Activated CD4-positive, alpha-beta memory T cell treated with anti-CD3 and anti-CD28 coated beads, Interleukin-2, amount 10 ng/mL, durations not matched to agents 7 days and 5 days (primary cell): ENCODE measurements around the gene BPIFB6. TPM values are rescaled to one million over a fixed set of nuclear protein-coding genes. Genes with fewer than 3 reads are reported as not detected.

Experiments
- CTCF ChIA-PET: fragments of 350-600 bp; sonication (Branson Sonifier 250); formaldehyde crosslinking; loops from one replicate; lab custom pipeline; 2021; ENCODE audit warnings: antibody characterized with exemption, inconsistent platforms; lab: Charles Lee
- POLR2A ChIA-PET: fragments of 350-600 bp; sonication (Branson Sonifier 250); formaldehyde crosslinking; loops from one replicate; lab custom pipeline; 2021; ENCODE audit warnings: antibody characterized with exemption; lab: Charles Lee
- DNase-seq: peaks from one replicate; pipeline ENCODE4 v3.0.0-alpha.2; 2020
- H3K27ac Mint-ChIP-seq: one replicate; pipeline ENCODE4 v1.8.0; 2021; ENCODE audit warnings: mild to moderate bottlenecking, mixed read lengths
- H3K27me3 Mint-ChIP-seq: one replicate; pipeline ENCODE4 v1.8.0; 2021; ENCODE audit warnings: mixed read lengths
- H3K36me3 Mint-ChIP-seq: one replicate; pipeline ENCODE4 v1.8.0; 2021; ENCODE audit warnings: low read depth, mixed read lengths
- H3K4me1 Mint-ChIP-seq: one replicate; pipeline ENCODE4 v1.8.0; 2021; ENCODE audit warnings: mixed read lengths
- H3K4me3 Mint-ChIP-seq: one replicate; pipeline ENCODE4 v1.8.0; 2021; ENCODE audit warnings: mild to moderate bottlenecking, mixed read lengths
- H3K9me3 Mint-ChIP-seq: one replicate; pipeline ENCODE4 v1.8.0; 2021; ENCODE audit warnings: mixed read lengths
- total RNA-seq, 2 experiments: library from RNA; stranded (reverse); gene quantifications; one replicate each; pipeline ENCODE4 v1.2.3, GENCODE V29; 2021

The BPIFB6 gene
- total RNA-seq, 2 experiments from 2014 or later = not detected

GRCh38 chr20:33006776-33007375, 24.6 kb upstream of the BPIFB6 start:
- ChIA-PET POLR2A (no interaction called here), CTCF (interaction anchor here (0.9 to 5.0 kb wide), 3 partner anchors 9 to 105 kb away, joined by 3 to 41 read pairs (median 6); no protein-coding TSS in a partner anchor)
- H3K4me3 Mint-ChIP-seq = no peak overlapping the region
- no peak overlapping the region for H3K27ac Mint-ChIP-seq
- DNase-seq = no peak
- no peaks in the 10 kb centered on the region for H3K27me3 Mint-ChIP-seq
- no peaks in the 10 kb centered on the region for H3K36me3 Mint-ChIP-seq
- H3K9me3 Mint-ChIP-seq = peaks cover 4% of the 10 kb centered on the region
- no peaks in the 10 kb centered on the region for H3K4me1 Mint-ChIP-seq

- H3K9me3 Mint-ChIP-seq = peaks cover 4% of the 10 kb centered on the region
- ChIA-PET POLR2A (no interaction called here), CTCF (interaction anchor here (0.9 to 5.0 kb wide), 3 partner anchors 8 to 106 kb away, joined by 3 to 41 read pairs (median 6); no protein-coding TSS in a partner anchor)
- no peaks in the 10 kb centered on the region for H3K36me3 Mint-ChIP-seq
- no peaks in the 10 kb centered on the region for H3K27me3 Mint-ChIP-seq
- no peak within 1 kb of the TSS for H3K27ac Mint-ChIP-seq
- no peak for DNase-seq
- H3K4me1 Mint-ChIP-seq = no peaks in the 10 kb centered on the region
- H3K4me3 Mint-ChIP-seq = no peak within 1 kb of the TSS
Measured at GRCh38 chr20:33007376-33008335, 23.8 kb upstream of the BPIFB6 start, which contains the start of gene BPIFB2. Gene BPIFB2 (plus strand): TSS chr20:33007704. CDS start chr20:33008575, 871 bp downstream.

- Mint-ChIP-seq H3K36me3 (no peaks in the 10 kb centered on the region), H3K9me3 (peaks cover 4% of the 10 kb centered on the region), H3K27me3 (no peaks in the 10 kb centered on the region), H3K4me3 (no peak overlapping the region), H3K27ac (no peak overlapping the region), H3K4me1 (no peaks in the 10 kb centered on the region)
- ChIA-PET POLR2A (no interaction called here), CTCF (no interaction called here)
- no peak for DNase-seq
Measured at GRCh38 chr20:33008336-33009213, 22.9 kb upstream of the BPIFB6 start.

GRCh38 chr20:33009214-33010132, 22.0 kb upstream of the BPIFB6 start:
- H3K4me1 Mint-ChIP-seq = no peaks in the 10 kb centered on the region
- CTCF ChIA-PET = no interaction called here
- no peaks in the 10 kb centered on the region for H3K36me3 Mint-ChIP-seq
- no peak for DNase-seq
- POLR2A ChIA-PET = no interaction called here
- H3K27ac Mint-ChIP-seq = no peak overlapping the region
- no peaks in the 10 kb centered on the region for H3K27me3 Mint-ChIP-seq
- H3K4me3 Mint-ChIP-seq = no peak overlapping the region
- H3K9me3 Mint-ChIP-seq = peaks cover 4% of the 10 kb centered on the region

- Mint-ChIP-seq H3K27me3 (no peaks in the 10 kb centered on the region), H3K4me1 (no peaks in the 10 kb centered on the region), H3K27ac (no peak overlapping the region), H3K4me3 (no peak overlapping the region), H3K36me3 (no peaks in the 10 kb centered on the region), H3K9me3 (peaks cover 3% of the 10 kb centered on the region)
- DNase-seq = no peak
- CTCF ChIA-PET = no interaction called here
- POLR2A ChIA-PET = no interaction called here
Measured at GRCh38 chr20:33010133-33010504, 21.3 kb upstream of the BPIFB6 start.

GRCh38 chr20:33010674-33011449, 20.6 kb upstream of the BPIFB6 start:
- H3K36me3 Mint-ChIP-seq = no peaks in the 10 kb centered on the region
- no peak overlapping the region for H3K27ac Mint-ChIP-seq
- ChIA-PET POLR2A (no interaction called here), CTCF (no interaction called here)
- DNase-seq = no peak
- H3K4me1 Mint-ChIP-seq = no peaks in the 10 kb centered on the region
- H3K4me3 Mint-ChIP-seq = no peak overlapping the region
- H3K9me3 Mint-ChIP-seq = no peaks in the 10 kb centered on the region
- no peaks in the 10 kb centered on the region for H3K27me3 Mint-ChIP-seq

GRCh38 chr20:33012327-33013189, 18.9 kb upstream of the BPIFB6 start:
- H3K36me3 Mint-ChIP-seq = no peaks in the 10 kb centered on the region
- H3K9me3 Mint-ChIP-seq = no peaks in the 10 kb centered on the region
- DNase-seq = no peak
- no peak overlapping the region for H3K4me3 Mint-ChIP-seq
- ChIA-PET CTCF (no interaction called here), POLR2A (no interaction called here)
- no peaks in the 10 kb centered on the region for H3K27me3 Mint-ChIP-seq
- no peak overlapping the region for H3K27ac Mint-ChIP-seq
- H3K4me1 Mint-ChIP-seq = no peaks in the 10 kb centered on the region

GRCh38 chr20:33013701-33014326, 17.6 kb upstream of the BPIFB6 start:
- ChIA-PET POLR2A (no interaction called here), CTCF (no interaction called here)
- Mint-ChIP-seq H3K27ac (no peak overlapping the region), H3K4me3 (no peak overlapping the region), H3K9me3 (no peaks in the 10 kb centered on the region), H3K4me1 (no peaks in the 10 kb centered on the region), H3K27me3 (no peaks in the 10 kb centered on the region), H3K36me3 (no peaks in the 10 kb centered on the region)
- DNase-seq = no peak

GRCh38 chr20:33014336-33015113, 16.9 kb upstream of the BPIFB6 start:
- Mint-ChIP-seq H3K27me3 (no peaks in the 10 kb centered on the region), H3K4me1 (no peaks in the 10 kb centered on the region), H3K9me3 (no peaks in the 10 kb centered on the region), H3K36me3 (no peaks in the 10 kb centered on the region), H3K27ac (no peak overlapping the region), H3K4me3 (no peak overlapping the region)
- ChIA-PET CTCF (interaction anchor here (0.6 kb wide), 1 partner anchor 107 kb away, joined by 3 read pairs; no protein-coding TSS in a partner anchor), POLR2A (no interaction called here)
- DNase-seq = no peak

GRCh38 chr20:33015114-33015484, 16.3 kb upstream of the BPIFB6 start:
- no peak for DNase-seq
- Mint-ChIP-seq H3K27me3 (no peaks in the 10 kb centered on the region), H3K36me3 (no peaks in the 10 kb centered on the region), H3K9me3 (no peaks in the 10 kb centered on the region), H3K27ac (no peak overlapping the region), H3K4me1 (no peaks in the 10 kb centered on the region), H3K4me3 (no peak overlapping the region)
- CTCF ChIA-PET = interaction anchor here (0.6 kb wide), 1 partner anchor 107 kb away, joined by 3 read pairs; no protein-coding TSS in a partner anchor
- POLR2A ChIA-PET = no interaction called here
